Right atrium auricular region (tissue), 2 donors: Measurements from ENCODE around the gene CCM2L. TPM values are rescaled to one million over a fixed set of nuclear protein-coding genes. Genes with fewer than 3 reads are reported as not detected.

Source experiments
- DNase-seq: peaks from one replicate; pipeline ENCODE4 v3.0.0-alpha.2; 2019; ENCODE audit warnings: low spot score
- H3K27ac ChIP-seq, 2 donors: fragments of 200-600 bp; sonication (generic); 1 replicate in 1 of 2; 2 replicates in 1 of 2; pipeline ENCODE4 v1.5.1; 2016 to 2019
- H3K27me3 ChIP-seq, 2 donors: fragments of 200-600 bp; sonication (generic); one replicate each; pipeline versions ENCODE4 v1.5.1 to v1.6.0; 2017 to 2019
- H3K36me3 ChIP-seq: fragments of 200-600 bp; sonication (generic); one replicate; pipeline ENCODE4 v1.5.1; 2016
- H3K4me1 ChIP-seq, 2 donors: fragments of 200-600 bp; sonication (generic); one replicate each; pipeline versions ENCODE4 v1.5.1 to v1.6.0; 2017 to 2019
- H3K4me3 ChIP-seq, 2 donors: fragments of 200-600 bp; sonication (generic); 1 replicate in 1 of 2; 2 replicates in 1 of 2; pipeline ENCODE4 v1.5.1; 2017 to 2019; ENCODE audit warnings: mild to moderate bottlenecking in 1 of 2, moderate library complexity in 1 of 2
- H3K9me3 ChIP-seq, 2 donors: fragments of 200-600 bp; sonication (generic); one replicate each; pipeline ENCODE4 v1.5.1; 2019
- CTCF ChIP-seq, 2 donors: fragments of 200-600 bp; sonication (generic); IDR thresholded peaks; one replicate each; pipeline ENCODE4 v1.5.1; 2019; ENCODE audit warnings: antibody characterized with exemption in 2 of 2
- total RNA-seq, 2 donors: library from RNA; depleted of rRNA; stranded (reverse); fragments of >200 nt; gene quantifications; one replicate each; pipeline ENCODE4 v1.1.0, GENCODE V29; 2016

CCM2L gene
- total RNA-seq, 2 donors from 2014 or later = 6.0 to 8.1 TPM

GRCh38 chr20:32013326-32013725, 3.1 kb downstream of the CCM2L start:
- Histone ChIP-seq H3K4me3 (no peak overlapping the region), H3K27me3 (no peaks in the 10 kb centered on the region), H3K27ac (no peak overlapping the region), H3K4me1 (peaks cover 0 to 14% of the 10 kb centered on the region in 2 donors), H3K36me3 (no peaks in the 10 kb centered on the region), H3K9me3 (no peaks in the 10 kb centered on the region)
- TF ChIP-seq CTCF (IDR thresholded peaks at IDR 0.05) = no peak
- no peak for DNase-seq

- Histone ChIP-seq H3K4me3 (no peak overlapping the region), H3K27ac (no peak overlapping the region), H3K9me3 (no peaks in the 10 kb centered on the region), H3K4me1 (peaks cover 0 to 16% of the 10 kb centered on the region in 2 donors), H3K36me3 (no peaks in the 10 kb centered on the region), H3K27me3 (peaks cover 0 to 3% of the 10 kb centered on the region in 2 donors)
- no peak for TF ChIP-seq CTCF (IDR thresholded peaks at IDR 0.05)
- no peak for DNase-seq
Measured at GRCh38 chr20:32017711-32018251, 7.5 kb downstream of the CCM2L start.

DNA sequence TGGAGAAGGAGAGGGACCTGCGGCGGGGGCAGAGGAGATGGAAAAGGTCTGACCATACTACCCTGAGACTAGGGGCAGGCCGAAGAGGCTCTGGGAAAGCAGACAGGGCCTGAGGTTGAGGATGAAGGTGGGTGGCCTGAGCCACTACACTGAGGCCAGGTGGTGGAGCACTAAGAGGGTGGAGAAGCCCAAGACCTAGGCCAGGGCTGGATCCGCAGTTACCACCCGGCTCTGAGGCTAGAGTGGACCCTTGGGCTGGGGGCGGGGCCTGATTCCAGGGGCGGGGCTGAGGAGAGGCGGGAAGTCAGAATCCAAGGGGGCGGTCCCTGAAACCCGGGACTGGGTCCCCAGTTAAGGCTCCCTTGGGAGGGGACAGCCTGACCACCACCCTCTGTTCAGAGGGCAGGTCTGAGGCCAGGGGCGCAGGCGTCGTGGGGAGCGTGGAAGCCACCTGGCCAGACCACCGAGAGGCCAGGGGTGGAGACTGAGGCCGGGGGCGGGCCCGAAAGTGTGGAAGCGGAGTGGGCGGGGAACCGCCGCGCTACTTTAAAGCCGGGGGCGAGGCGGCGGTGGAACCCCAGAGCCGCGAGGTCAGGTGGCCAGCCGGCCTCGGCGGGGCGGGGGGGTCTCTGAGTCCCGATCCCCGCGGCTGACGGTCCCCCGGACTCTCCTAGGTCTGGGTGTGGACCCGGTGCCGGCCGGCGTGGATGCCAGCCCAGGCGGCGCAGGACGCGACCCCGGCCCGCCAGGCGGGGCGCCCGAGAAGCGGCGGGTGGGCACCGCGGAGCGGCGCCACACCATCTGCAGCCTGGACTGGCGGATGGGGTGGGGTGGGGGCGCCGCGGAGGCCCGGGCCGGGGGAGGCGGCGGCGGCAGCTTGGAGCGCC, 8.3 kb downstream of the CCM2L start:
- Histone ChIP-seq H3K36me3 (no peaks in the 10 kb centered on the region), H3K4me3 (peak overlapping the region; percentile 44 to 56), H3K27ac (peak overlapping the region in 1 of 2 donors; percentile 13), H3K9me3 (no peaks in the 10 kb centered on the region), H3K4me1 (peaks cover 0 to 16% of the 10 kb centered on the region in 2 donors), H3K27me3 (peaks cover 0 to 3% of the 10 kb centered on the region in 2 donors)
- DNase-seq = no peak
- TF ChIP-seq CTCF (IDR thresholded peaks at IDR 0.05) = no peak

DNA sequence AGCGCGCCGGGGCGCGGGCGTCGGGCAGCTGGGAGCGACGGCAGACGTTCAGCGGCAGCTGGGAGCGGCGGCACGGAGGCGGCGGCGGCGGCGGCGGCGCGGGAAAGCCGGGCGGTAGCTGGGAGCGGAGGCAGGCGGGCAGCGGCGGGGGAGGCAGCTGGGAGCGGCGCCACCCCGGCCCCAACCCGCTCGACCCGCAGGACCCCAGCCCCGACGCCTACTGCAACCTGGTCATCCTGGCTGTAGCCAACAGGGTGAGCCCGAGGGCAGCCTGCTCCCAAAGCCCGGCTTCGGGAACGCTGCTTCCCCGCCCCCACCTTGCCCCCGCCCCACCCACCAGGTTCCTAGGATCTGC, 8.9 kb downstream of the CCM2L start:
- Histone ChIP-seq H3K27me3 (peaks cover 0 to 3% of the 10 kb centered on the region in 2 donors), H3K36me3 (no peaks in the 10 kb centered on the region), H3K4me1 (peaks cover 0 to 16% of the 10 kb centered on the region in 2 donors), H3K4me3 (peak overlapping the region; percentile 44 to 56), H3K27ac (no peak overlapping the region), H3K9me3 (no peaks in the 10 kb centered on the region)
- no peak for TF ChIP-seq CTCF (IDR thresholded peaks at IDR 0.05)
- DNase-seq = no peak

- H3K9me3 ChIP-seq = no peaks in the 10 kb centered on the region
- DNase-seq = no peak
- peak overlapping the region; percentile 23 to 56 for H3K4me3 ChIP-seq
- no peak for TF ChIP-seq CTCF (IDR thresholded peaks at IDR 0.05)
- peaks cover 0 to 3% of the 10 kb centered on the region in 2 donors for H3K27me3 ChIP-seq
- H3K27ac ChIP-seq = no peak overlapping the region
- H3K4me1 ChIP-seq = peaks cover 0 to 16% of the 10 kb centered on the region in 2 donors
- H3K36me3 ChIP-seq = no peaks in the 10 kb centered on the region
Measured at GRCh38 chr20:32019563-32020463, 9.6 kb downstream of the CCM2L start.
